ENCODE data around the gene SLC37A1.

SLC37A1 gene

DNA sequence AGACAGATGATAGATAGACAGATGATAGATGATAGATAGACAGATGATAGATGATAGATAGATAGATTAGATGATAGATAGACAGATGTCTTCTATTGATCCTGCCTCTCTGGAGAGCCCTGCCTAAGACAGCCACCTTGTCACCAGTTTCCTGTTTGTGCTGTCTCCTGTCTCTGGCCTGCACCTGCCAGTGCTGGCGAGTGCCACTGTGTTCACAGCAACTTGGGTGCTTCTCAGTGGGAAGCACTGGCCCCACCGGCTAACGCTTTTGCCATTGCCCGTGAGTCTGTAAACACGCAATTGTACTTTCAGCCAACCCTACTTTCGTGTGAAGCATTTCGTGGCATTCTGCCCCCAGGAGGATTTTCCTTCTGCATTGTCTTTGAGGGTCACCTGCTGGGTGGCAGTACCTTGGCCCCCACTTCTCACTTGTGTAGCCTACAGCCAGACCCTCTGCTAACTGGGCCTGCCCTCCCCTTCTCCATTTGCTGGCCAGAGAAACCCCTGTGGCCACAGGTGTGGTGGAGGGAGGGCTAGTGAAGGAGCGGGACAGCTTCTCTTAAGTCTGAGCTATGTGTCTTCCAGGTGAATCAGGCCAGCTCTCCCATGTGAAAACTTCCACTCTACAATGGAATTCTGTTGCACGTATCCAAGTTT is 116.4 kb downstream of the SLC37A1 start:
- Histone ChIP-seq H3K4me1 (ENCODE audit: control insufficient read depth, insufficient read depth, low read length) (peaks cover 4% of the 10 kb centered on the region), H3K4me3 (ENCODE audit: insufficient read depth, low read depth, low read length) (no peak overlapping the region), H3K36me3 (ENCODE audit: control insufficient read depth, insufficient read depth, low read length) (no peaks in the 10 kb centered on the region), H3K27me3 (ENCODE audit: control insufficient read depth, insufficient read depth, low read length, poor library complexity, severe bottlenecking) (peaks cover 4% of the 10 kb centered on the region), H3K27ac (ENCODE audit: insufficient read depth, low read depth, low read length, poor library complexity, severe bottlenecking) (no peak overlapping the region), H3K9me3 (ENCODE audit: control insufficient read depth, low read length) (no peaks in the 10 kb centered on the region)
- 85 to 86% methylated on average over 9 of the region's 9 CpGs for WGBS, 2 experiments

GRCh38 chr21:42630626-42631025 is 117.0 kb downstream of the SLC37A1 start:
- Histone ChIP-seq H3K4me3 (ENCODE audit: insufficient read depth, low read depth, low read length) (no peak overlapping the region), H3K4me1 (ENCODE audit: control insufficient read depth, insufficient read depth, low read length) (no peaks in the 10 kb centered on the region), H3K27me3 (ENCODE audit: control insufficient read depth, insufficient read depth, low read length, poor library complexity, severe bottlenecking) (peaks cover 4% of the 10 kb centered on the region), H3K9me3 (ENCODE audit: control insufficient read depth, low read length) (no peaks in the 10 kb centered on the region), H3K27ac (ENCODE audit: insufficient read depth, low read depth, low read length, poor library complexity, severe bottlenecking) (no peak overlapping the region), H3K36me3 (ENCODE audit: control insufficient read depth, insufficient read depth, low read length) (no peaks in the 10 kb centered on the region)
- 88 to 89% methylated on average over 8 to 9 of the region's 9 CpGs for WGBS, 2 experiments

Measured in ectodermal cell (in vitro differentiated cells).